Measurements from ENCODE around the gene SPI1.

Gene SPI1

GRCh38 chr11:47356129-47356997 lies 22.0 kb downstream of the SPI1 start:
- no peak for DNase-seq

DNA sequence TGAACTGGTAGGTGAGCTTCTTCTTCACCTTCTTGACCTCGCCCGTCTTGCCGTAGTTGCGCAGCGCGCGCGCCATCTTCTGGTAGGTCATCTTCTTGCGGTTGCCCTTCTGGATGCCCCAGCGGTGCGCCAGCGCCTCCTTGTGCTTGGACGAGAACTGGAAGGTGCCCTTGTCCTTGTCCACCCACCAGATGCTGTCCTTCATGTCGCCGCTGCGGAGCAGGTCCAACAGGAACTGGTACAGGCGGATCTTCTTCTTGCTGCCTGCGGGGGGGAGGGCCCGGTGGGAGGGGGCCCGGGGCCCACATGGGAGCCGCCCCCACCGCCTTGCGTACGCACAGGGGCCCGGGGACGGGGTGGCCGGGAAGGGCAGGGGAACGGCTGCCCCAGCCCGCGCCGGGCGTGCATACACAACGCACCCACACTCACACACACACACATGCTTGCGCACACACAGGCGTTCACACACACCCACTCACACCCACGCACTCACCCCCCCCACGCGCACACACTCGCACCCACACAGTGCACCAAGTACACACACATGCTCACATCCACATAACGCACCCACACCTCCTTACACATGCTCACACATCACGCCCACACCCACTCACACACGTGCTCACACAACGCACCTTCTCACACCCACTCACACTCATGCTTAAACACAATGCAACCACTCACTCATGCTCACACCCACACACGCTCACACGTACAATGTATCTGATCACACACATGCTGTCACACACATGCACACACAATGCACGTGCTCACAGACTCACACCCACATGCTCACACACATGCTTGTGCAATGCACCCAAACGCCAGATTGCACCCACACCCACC lies 22.8 kb downstream of the SPI1 start:
- peak; percentile 73 for DNase-seq

DNA sequence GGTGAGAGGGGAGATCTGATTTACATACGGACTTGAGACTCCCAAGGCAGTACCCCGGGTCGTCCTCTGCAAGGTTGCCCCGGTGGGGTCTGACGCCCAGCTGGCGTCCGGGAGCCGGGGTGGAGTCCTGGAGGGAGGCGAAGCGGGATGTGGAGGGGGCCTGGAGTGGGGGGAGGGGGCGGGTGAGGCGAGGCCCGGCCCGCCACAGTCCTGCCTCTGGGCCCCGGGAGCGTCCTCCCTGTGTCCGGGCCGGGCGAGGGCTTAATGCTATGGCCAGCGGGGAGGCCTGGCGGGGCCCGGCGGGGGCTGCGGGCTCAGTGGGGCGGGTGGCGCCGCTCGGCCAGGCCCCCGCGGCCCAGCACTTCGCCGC lies 23.4 kb downstream of the SPI1 start:
- no peak for DNase-seq

DNA sequence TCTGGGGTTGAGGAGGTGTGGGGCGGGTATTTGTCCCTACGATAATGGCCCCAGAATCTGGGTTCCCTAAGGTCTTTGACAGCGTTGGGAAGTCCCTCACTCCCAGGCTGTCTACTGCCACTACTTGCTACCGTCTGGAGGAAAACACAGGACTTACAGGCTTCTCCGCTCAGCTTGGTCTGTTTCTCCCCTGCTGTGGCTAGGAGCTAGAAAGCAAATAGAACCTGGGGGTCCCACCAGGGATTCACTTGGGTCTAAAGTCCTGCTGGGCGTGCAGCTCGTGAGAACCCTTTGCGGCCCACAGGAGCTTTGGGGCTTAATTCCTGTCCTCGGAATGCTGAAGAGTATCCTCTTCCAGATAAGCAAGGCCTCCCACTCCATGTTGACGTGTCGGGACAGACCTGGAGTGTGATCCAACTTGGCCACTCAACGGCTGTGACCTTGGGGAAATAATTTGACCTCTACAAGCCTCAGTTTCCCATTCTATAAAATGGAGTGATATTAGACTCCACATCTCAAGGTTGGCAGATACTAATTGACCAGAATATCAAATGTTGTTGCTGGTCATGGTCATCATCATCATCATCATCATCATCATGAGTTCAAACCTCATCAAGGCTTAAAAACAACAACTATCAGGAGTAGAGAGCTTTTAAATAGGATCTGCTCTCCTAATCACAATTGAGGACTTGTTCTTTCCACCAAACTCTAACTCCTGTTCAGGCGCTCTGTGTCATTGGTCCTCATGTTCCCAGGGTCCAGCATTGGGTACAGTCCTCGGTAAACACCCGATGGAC lies 24.2 kb downstream of the SPI1 start:
- DNase-seq: no peak

DNA sequence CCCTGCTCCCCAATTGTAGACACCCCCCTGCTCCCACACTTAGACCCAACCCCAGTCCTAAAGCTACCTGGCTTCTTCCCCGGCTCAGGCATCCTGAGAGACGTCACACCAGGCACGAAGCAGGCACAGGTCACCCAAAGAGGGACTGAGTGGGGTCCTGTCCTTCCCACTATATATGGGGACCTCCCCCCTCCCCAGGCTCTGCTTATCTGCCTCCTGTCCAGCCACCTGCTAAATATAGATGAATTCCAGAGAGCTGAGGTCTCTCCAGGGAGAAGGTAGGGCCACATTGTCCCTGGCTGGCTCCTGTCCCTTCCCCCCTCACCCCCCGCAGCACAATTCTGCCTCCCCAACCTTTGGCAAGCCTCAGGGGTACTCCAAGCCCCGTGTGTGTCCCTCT lies 25.8 kb downstream of the SPI1 start, which contains the start of gene MYBPC3:
TSS of gene MYBPC3 (minus strand) at position 147 of the 400 bp plus-strand sequence. CDS start at position 92, 55 bp downstream.
- no peak for DNase-seq

- no peak for DNase-seq
Measured at GRCh38 chr11:47351156-47352126, 26.9 kb downstream of the SPI1 start.

- DNase-seq: no peak
Measured at GRCh38 chr11:47350315-47350714, 28.0 kb downstream of the SPI1 start.

- DNase-seq: no peak
Measured at GRCh38 chr11:47349521-47350095, 28.7 kb downstream of the SPI1 start.

DNA sequence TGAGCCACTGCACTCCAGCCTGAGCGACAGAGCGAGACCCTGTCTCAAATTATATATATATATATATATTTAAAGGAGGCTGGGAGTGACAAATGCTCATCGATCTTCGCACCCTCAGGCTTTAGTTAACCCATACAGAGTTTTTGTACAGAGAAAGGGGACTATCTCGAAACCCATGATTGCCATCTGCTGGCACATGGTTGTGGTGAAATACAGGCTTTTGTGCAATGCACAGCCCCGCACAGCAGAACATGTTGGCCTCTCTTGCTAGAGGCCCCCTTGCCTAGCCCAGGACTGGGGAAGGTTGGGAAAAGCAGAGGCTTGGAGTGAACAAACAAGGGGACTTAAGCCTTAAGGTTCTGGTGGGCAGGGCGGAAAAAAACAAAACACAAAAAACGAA lies 29.5 kb downstream of the SPI1 start:
- no peak for DNase-seq

GRCh38 chr11:47348131-47348802 lies 30.1 kb downstream of the SPI1 start:
- no peak for DNase-seq

GRCh38 chr11:47347137-47347536 lies 31.2 kb downstream of the SPI1 start:
- DNase-seq: no peak

GRCh38 chr11:47345890-47346563 lies 32.3 kb downstream of the SPI1 start:
- DNase-seq: no peak

- no peak for DNase-seq
Measured at GRCh38 chr11:47342854-47343253, 35.5 kb downstream of the SPI1 start.

- DNase-seq: no peak
Measured at GRCh38 chr11:47342036-47342803, 36.1 kb downstream of the SPI1 start.

- DNase-seq: no peak
Measured at GRCh38 chr11:47340980-47341775, 37.2 kb downstream of the SPI1 start.

DNA sequence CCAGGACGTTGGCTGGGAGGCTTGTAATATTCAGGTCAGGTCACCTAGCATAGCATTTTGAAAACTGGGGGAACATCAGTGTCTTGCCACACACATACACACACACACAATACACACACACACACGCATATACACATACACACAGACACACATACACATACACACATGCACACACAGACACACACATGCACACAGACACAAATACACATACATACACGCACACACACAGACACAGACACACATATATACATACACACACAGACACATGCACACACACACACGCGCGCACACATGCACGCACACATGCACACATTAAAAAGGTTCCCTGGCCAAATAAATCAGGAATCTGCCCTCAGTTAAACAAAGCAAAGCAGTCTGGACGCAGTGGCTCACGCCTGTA lies 38.3 kb downstream of the SPI1 start:
- DNase-seq: no peak

- DNase-seq: no peak
Measured at GRCh38 chr11:47338396-47339241, 39.7 kb downstream of the SPI1 start.

Measured in stimulated activated CD8-positive, alpha-beta memory T cell treated with anti-CD3 and anti-CD28 coated beads, Interleukin-4, amount 100 ng/mL, for 48 hours (primary cell).